Measurements from ENCODE around the gene RCBTB1. TPM values are rescaled to one million over a fixed set of nuclear protein-coding genes. Genes with fewer than 3 reads are reported as not detected.

Gene RCBTB1
- 100 to 1,000 TPM in 2 of 4 donors, 10 to 100 TPM in 2; 82.2 to 172 (median 98.0) TPM for total RNA-seq

DNA sequence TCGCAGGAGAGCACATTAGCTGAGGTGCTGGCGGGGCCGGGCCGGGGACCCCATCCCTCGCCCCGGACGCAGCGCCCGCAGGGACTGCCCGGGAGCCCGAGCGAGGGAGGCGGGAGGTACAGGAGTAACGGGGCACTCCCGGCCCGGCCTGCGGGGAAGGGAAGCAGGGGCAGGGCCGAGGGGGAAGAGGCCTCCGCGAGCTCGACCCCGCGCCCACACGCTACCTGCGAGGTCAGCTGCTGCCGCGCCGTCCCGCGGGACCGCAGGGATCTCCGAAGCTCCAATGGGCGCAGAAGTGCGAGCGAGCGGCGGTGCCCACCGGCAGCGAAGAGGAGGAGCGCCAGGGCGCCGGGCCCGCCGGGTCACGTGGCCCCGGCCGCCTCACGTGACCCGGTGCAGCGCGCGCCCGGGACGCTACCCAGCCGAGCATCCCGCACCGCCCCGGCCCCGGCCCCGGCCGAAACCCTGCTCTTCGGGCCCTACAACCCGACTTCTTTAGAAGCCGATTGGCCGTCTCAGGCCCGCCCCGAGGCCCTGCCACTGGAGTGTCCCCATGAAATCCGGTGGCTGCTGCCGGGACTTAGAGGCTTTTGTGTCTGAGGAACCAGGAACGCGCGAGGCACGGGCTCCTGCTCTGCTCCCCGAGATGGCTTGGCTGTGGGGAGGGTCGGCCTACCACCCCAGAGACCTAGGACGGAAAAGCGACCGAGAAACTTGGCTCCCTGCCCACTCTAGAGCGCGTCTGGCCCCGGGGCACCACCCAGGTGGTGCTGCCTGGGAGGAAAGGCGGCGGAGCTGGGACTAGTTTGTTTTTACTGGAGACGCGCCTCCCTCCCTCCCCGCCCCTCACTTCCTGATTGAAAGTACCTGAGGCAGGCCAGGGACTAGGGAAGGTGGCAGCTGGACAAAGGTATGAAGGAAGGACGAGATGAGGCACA, at the start of gene RCBTB1:
RCBTB1 (minus strand) TSS at position 339 of the 938 bp plus-strand sequence. CDS start 18,279 bp downstream, outside the sequence.
- TF ChIP-seq, protein P1, sequence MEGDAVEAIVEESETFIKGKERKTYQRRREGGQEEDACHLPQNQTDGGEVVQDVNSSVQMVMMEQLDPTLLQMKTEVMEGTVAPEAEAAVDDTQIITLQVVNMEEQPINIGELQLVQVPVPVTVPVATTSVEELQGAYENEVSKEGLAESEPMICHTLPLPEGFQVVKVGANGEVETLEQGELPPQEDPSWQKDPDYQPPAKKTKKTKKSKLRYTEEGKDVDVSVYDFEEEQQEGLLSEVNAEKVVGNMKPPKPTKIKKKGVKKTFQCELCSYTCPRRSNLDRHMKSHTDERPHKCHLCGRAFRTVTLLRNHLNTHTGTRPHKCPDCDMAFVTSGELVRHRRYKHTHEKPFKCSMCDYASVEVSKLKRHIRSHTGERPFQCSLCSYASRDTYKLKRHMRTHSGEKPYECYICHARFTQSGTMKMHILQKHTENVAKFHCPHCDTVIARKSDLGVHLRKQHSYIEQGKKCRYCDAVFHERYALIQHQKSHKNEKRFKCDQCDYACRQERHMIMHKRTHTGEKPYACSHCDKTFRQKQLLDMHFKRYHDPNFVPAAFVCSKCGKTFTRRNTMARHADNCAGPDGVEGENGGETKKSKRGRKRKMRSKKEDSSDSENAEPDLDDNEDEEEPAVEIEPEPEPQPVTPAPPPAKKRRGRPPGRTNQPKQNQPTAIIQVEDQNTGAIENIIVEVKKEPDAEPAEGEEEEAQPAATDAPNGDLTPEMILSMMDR (IDR thresholded peaks at IDR 0.05) = peak in 1 of 6 experiments; percentile 5
- TF ChIP-seq POLR2A (IDR thresholded peaks at IDR 0.05) = peak; percentile 30 to 79
- Histone ChIP-seq H3K27me3 (no peaks in the 10 kb centered on the region), H3K9me3 (no peaks in the 10 kb centered on the region), H3K27ac (peak within 1 kb of the TSS; percentile 95 to 97 (median 95)), H3K4me3 (replicated peaks in 1 of 3) (peak within 1 kb of the TSS; percentile 45 to 94 (median 92)), H3K4me1 (peaks cover 16 to 25% of the 10 kb centered on the region in 2 donors), H3K36me3 (no peaks in the 10 kb centered on the region)
- 0 to 1% methylated on average over 19 to 32 of the region's 87 CpGs for WGBS, 2 donors
- intact Hi-C loops (cut with DNase I) = loop anchor here (10.0 kb wide), 2 partner anchors 91 to 131 kb away; partner anchors contain the start of gene PHF11
- peak; percentile 87 to 89 for DNase-seq

DNA sequence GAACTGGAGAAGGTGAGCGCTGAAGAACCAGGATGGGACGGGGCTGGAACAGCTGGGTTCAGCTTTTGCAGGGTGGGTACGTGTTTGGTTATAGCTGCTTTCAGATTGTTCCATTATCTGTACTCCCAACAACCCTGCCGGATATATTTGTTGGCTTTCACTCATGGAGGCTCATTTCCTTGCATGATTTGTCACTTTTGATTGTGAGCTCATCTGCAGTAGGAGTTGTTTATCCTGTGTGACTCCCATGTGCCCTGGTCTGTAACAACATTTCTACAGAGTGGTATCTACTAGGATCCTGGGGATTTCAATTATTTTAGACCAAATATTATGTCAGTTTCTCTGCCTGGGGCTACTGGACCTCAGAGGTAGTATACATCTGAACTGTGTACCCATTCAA, 48.4 kb upstream of the RCBTB1 start:
- DNase-seq = no peak
- Histone ChIP-seq H3K4me1 (no peaks in the 10 kb centered on the region), H3K27me3 (no peaks in the 10 kb centered on the region), H3K4me3 (replicated peaks in 1 of 3) (no peak overlapping the region), H3K27ac (no peak overlapping the region), H3K9me3 (no peaks in the 10 kb centered on the region), H3K36me3 (no peaks in the 10 kb centered on the region)
- no peak for TF ChIP-seq POLR2A (IDR thresholded peaks at IDR 0.05)
- TF ChIP-seq, protein P1 (IDR thresholded peaks at IDR 0.05) = no peak
- 63 to 71% methylated on average over 4 of the region's 4 CpGs for WGBS, 2 donors
- intact Hi-C loops (cut with DNase I) = no loop called here

DNA sequence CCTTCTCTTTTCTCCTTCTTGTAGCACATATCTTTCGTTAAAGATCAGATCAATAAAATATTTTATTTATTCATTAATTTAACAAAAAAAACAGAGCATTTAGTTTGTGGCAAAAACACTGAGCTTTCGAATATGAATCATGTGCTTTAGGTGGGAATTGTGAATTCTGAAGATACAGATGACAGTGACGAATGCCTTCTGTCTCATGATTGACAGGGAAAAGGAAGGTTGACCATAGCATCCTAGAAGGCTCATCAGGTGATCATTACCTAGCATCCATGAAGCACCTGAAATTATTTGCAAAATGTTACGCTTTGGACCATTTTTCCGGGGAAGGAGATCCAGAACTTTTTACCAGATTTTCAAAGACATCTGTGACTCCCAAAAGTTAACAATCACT, 46.8 kb upstream of the RCBTB1 start:
- 89 to 91% methylated on average over 5 of the region's 5 CpGs for WGBS, 2 donors
- H3K4me1 ChIP-seq = no peaks in the 10 kb centered on the region

DNA sequence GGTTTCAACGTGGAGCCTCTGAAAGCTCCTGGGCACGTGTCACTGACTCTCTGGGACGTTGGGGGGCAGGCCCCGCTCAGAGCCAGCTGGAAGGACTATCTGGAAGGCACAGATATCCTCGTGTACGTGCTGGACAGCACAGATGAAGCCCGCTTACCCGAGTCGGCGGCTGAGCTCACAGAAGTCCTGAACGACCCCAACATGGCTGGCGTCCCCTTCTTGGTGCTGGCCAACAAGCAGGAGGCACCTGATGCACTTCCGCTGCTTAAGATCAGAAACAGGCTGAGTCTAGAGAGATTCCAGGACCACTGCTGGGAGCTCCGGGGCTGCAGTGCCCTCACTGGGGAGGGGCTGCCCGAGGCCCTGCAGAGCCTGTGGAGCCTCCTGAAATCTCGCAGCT, 45.2 kb upstream of the RCBTB1 start:
- Histone ChIP-seq H3K4me1 (no peaks in the 10 kb centered on the region), H3K27me3 (no peaks in the 10 kb centered on the region), H3K4me3 (replicated peaks in 1 of 3) (no peak overlapping the region), H3K36me3 (no peaks in the 10 kb centered on the region), H3K27ac (no peak overlapping the region), H3K9me3 (no peaks in the 10 kb centered on the region)
- 75 to 92% methylated on average over 8 to 13 of the region's 16 CpGs for WGBS, 2 donors
- TF ChIP-seq, protein P1 (IDR thresholded peaks at IDR 0.05) = no peak
- TF ChIP-seq POLR2A (IDR thresholded peaks at IDR 0.05) = no peak
- intact Hi-C loops (cut with DNase I) = no loop called here
- no peak for DNase-seq

More for the DNA sequence above, 46.8 kb upstream of the RCBTB1 start:
- intact Hi-C loops (cut with DNase I) = no loop called here
- H3K36me3 ChIP-seq = no peaks in the 10 kb centered on the region
- H3K27ac ChIP-seq = no peak overlapping the region
- no peak overlapping the region for H3K4me3 ChIP-seq (replicated peaks in 1 of 3)
- no peak for TF ChIP-seq POLR2A (IDR thresholded peaks at IDR 0.05)
- TF ChIP-seq, protein P1 (IDR thresholded peaks at IDR 0.05) = no peak
- no peaks in the 10 kb centered on the region for H3K27me3 ChIP-seq
- H3K9me3 ChIP-seq = no peaks in the 10 kb centered on the region
- no peak for DNase-seq

DNA sequence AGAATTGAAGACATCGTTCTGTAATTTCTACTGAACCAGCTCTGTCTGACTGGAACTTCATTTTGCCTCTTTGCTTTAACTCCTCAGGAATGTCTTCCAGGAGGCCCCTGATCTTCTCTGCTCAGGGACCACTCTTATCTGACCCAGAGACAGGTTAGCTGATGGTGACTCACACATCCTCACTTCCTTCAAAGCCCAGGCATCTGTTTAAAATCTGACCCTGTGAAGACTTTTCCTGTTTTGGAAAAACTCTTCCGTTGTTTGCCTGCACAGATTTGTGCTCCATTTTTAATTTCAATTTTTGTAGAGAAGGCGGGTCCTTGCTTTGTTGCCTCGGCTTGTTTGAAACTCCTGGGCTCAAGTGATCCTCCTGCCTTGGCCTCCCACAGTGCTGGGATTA, 44.6 kb upstream of the RCBTB1 start:
- Histone ChIP-seq H3K9me3 (no peaks in the 10 kb centered on the region), H3K36me3 (no peaks in the 10 kb centered on the region), H3K4me3 (replicated peaks in 1 of 3) (no peak overlapping the region), H3K27ac (no peak overlapping the region), H3K4me1 (no peaks in the 10 kb centered on the region), H3K27me3 (no peaks in the 10 kb centered on the region)
- TF ChIP-seq, protein P1 (IDR thresholded peaks at IDR 0.05) = no peak
- TF ChIP-seq POLR2A (IDR thresholded peaks at IDR 0.05) = no peak
- 76 to 79% methylated on average over 4 of the region's 4 CpGs for WGBS, 2 donors
- no peak for DNase-seq
- intact Hi-C loops (cut with DNase I) = no loop called here

Measured in thyroid gland (tissue), 4 donors.